Measurements from ENCODE around the gene RRAGC.

RRAGC gene

DNA sequence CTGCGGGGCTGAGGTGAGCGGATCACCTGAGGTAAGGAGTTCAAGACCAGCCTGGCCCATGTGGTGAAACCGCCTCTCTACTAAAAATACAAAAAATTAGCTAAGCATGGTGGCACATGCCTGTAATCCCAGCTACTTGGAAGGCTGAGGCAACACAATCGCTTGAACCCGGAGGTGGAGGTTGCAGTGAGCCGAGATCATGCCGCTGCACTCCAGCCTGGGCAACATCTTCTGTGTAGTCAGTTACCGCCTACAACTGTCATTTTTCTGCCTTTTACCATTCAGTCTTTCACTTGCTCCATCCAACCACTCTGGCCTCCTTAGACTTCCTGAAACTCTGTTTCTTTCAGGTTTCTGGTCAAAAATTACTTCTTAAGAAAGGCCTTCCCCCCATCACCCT lies 11.4 kb upstream of the RRAGC start:
- TF ChIP-seq, protein P1, sequence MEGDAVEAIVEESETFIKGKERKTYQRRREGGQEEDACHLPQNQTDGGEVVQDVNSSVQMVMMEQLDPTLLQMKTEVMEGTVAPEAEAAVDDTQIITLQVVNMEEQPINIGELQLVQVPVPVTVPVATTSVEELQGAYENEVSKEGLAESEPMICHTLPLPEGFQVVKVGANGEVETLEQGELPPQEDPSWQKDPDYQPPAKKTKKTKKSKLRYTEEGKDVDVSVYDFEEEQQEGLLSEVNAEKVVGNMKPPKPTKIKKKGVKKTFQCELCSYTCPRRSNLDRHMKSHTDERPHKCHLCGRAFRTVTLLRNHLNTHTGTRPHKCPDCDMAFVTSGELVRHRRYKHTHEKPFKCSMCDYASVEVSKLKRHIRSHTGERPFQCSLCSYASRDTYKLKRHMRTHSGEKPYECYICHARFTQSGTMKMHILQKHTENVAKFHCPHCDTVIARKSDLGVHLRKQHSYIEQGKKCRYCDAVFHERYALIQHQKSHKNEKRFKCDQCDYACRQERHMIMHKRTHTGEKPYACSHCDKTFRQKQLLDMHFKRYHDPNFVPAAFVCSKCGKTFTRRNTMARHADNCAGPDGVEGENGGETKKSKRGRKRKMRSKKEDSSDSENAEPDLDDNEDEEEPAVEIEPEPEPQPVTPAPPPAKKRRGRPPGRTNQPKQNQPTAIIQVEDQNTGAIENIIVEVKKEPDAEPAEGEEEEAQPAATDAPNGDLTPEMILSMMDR (IDR thresholded peaks at IDR 0.05), result no peak
- Histone ChIP-seq H3K4me3 (ENCODE audit: low read depth in 1 of 2, low read length in 1 of 2) (no peak overlapping the region), H3K36me3 (peaks cover 7% of the 10 kb centered on the region), H3K9me3 (no peaks in the 10 kb centered on the region), H3K27me3 (no peaks in the 10 kb centered on the region), H3K27ac (peak overlapping the region; percentile 38), H3K4me1 (ENCODE audit: control insufficient read depth in 1 of 2, insufficient read depth in 1 of 2, low read depth in 1 of 2, low read length in 1 of 2) (peaks cover 25 to 28% of the 10 kb centered on the region in 2 experiments)

DNA sequence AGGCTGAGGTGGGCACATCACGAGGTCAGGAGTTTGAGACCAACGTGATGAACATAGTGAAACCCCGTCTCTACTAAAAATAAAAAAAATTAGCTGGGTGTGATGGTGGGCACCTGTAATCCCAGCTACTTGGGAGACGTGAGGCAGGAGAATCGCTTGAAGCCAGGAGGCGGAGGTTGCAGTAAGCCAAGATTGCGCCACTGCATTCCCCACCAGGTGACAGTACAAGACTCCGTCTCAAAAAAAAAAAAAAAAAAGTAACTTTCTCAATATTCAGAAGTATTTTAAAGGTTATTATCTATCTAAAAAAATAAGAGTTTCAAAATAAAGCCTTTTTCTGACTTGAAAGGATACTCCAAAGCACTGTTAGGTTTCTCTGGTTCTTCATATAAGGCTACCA lies 7.6 kb upstream of the RRAGC start:
- H3K36me3 ChIP-seq, result peaks cover 40% of the 10 kb centered on the region
- TF ChIP-seq, protein P1 (IDR thresholded peaks at IDR 0.05), result no peak
- H3K4me3 ChIP-seq (ENCODE audit: low read depth in 1 of 2, low read length in 1 of 2), result no peak overlapping the region
- no peaks in the 10 kb centered on the region for H3K9me3 ChIP-seq
- no peaks in the 10 kb centered on the region for H3K27me3 ChIP-seq
- peaks cover 9 to 14% of the 10 kb centered on the region in 2 experiments for H3K4me1 ChIP-seq (ENCODE audit: control insufficient read depth in 1 of 2, insufficient read depth in 1 of 2, low read depth in 1 of 2, low read length in 1 of 2)
- H3K27ac ChIP-seq, result no peak overlapping the region

DNA sequence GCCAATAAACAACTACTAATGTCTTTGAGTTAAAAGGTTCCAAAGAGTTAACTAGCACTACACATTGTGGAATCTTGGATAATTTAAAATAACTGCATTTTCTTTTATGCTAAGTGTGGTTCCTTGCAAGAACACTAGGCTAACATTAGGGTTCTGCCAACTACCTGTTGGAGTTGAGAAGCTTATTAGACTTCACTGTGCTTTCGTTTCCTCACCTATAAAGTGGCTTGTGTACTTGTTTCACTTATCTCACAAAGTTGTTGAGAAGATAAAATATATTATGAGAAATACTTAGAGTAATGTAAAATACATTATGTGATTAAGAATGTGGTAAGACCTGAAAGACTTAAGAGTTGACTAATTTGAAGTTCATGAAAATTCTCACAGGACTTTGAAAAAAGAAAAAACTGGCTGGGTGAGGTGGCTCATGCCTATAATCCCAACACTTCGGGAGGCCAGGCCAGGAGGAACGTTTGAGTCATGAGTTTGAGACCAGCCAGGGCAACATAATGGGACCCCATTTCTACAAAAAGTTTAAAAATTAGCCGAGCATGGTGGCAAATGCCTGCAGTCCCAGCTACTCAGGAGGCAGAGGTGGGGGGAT lies 5.6 kb upstream of the RRAGC start:
- peaks cover 40% of the 10 kb centered on the region for H3K36me3 ChIP-seq
- no peak overlapping the region for H3K4me3 ChIP-seq (ENCODE audit: low read depth in 1 of 2, low read length in 1 of 2)
- peaks cover 7 to 8% of the 10 kb centered on the region in 2 experiments for H3K4me1 ChIP-seq (ENCODE audit: control insufficient read depth in 1 of 2, insufficient read depth in 1 of 2, low read depth in 1 of 2, low read length in 1 of 2)
- no peak overlapping the region for H3K27ac ChIP-seq
- H3K9me3 ChIP-seq, result no peaks in the 10 kb centered on the region
- H3K27me3 ChIP-seq, result no peaks in the 10 kb centered on the region
- TF ChIP-seq, protein P1 (IDR thresholded peaks at IDR 0.05), result no peak

DNA sequence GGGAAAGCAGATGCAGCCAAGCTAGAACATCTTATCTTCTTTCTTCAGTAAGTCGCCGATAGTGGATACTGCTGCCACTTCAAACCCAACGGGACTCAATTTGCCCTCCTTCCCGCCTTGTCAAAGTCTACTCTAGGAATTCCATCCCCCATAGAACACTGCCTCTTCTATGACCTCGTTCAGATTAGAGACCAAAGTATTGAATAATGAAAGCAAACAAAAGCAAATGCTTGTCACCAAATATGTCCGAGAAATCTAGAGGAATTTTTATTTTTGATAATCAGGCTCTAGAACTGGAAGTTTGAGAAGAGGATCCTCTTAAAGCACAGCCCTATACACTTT lies 853 bp upstream of the RRAGC start:
- Histone ChIP-seq H3K9me3 (no peaks in the 10 kb centered on the region), H3K4me1 (ENCODE audit: control insufficient read depth in 1 of 2, insufficient read depth in 1 of 2, low read depth in 1 of 2, low read length in 1 of 2) (peaks cover 34 to 37% of the 10 kb centered on the region in 2 experiments), H3K4me3 (ENCODE audit: low read depth in 1 of 2, low read length in 1 of 2) (peak overlapping the region; percentile 68 to 95), H3K36me3 (peaks cover 45% of the 10 kb centered on the region), H3K27ac (peak overlapping the region; percentile 93), H3K27me3 (no peaks in the 10 kb centered on the region)
- TF ChIP-seq, protein P1 (IDR thresholded peaks at IDR 0.05), result no peak

DNA sequence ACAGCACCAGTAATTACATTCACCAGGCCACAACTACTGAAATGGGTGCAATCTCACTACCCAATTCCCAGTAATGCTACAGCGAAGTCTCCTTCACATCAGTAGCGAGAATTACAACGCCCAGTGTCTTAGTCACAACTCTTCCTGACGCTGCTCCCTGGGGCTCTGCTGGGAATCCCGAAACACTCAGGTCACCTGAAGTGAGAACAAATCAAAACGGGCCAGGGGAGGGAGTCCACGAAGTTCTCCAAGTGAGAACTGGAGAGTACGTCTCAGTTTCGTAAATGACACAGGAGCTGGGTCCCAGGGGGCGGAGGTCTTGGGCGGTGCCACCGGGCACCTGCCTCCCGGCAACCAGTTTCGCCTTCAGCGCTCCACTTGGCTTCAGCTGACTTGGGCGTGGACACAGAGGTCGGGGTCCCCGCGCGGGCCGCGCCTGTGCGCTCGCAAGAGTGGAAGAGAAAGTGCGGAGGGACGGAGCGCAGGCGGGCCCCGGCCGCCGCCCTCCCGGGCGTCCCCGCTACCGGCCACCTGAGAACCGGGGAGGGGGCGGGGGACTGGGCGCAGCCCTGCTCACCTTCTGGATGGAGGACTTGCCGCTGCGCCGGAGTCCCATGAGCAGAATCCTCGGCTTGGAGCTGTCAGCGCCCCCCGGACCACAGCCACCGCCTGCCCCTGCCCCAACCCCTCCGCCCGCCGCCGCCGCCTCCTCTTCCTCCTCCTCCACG lies 575 bp downstream of the RRAGC start:
- Histone ChIP-seq H3K9me3 (no peaks in the 10 kb centered on the region), H3K4me1 (ENCODE audit: control insufficient read depth in 1 of 2, insufficient read depth in 1 of 2, low read depth in 1 of 2, low read length in 1 of 2) (peaks cover 34 to 37% of the 10 kb centered on the region in 2 experiments), H3K27me3 (no peaks in the 10 kb centered on the region), H3K4me3 (ENCODE audit: low read depth in 1 of 2, low read length in 1 of 2) (peak overlapping the region; percentile 68 to 95), H3K27ac (peak overlapping the region; percentile 93), H3K36me3 (peaks cover 45% of the 10 kb centered on the region)
- TF ChIP-seq, protein P1 (IDR thresholded peaks at IDR 0.05), result no peak
